GM18868 (cell line): Measurements from ENCODE around the gene CAPN1.
"Not testable (repeated sequence)": the region's sequence is repeated elsewhere in the genome, so short reads cannot be mapped to it uniquely, and the experiment has no call there.

ENCODE experiments used
- ATAC-seq: cut with Tn5 transposase; IDR thresholded peaks from one replicate; pipeline ENCODE4 v1.9.1; 2021; ENCODE audit warnings: mild to moderate bottlenecking, moderate library complexity; ENCODE audit not compliant: unreplicated experiment

Gene CAPN1

DNA sequence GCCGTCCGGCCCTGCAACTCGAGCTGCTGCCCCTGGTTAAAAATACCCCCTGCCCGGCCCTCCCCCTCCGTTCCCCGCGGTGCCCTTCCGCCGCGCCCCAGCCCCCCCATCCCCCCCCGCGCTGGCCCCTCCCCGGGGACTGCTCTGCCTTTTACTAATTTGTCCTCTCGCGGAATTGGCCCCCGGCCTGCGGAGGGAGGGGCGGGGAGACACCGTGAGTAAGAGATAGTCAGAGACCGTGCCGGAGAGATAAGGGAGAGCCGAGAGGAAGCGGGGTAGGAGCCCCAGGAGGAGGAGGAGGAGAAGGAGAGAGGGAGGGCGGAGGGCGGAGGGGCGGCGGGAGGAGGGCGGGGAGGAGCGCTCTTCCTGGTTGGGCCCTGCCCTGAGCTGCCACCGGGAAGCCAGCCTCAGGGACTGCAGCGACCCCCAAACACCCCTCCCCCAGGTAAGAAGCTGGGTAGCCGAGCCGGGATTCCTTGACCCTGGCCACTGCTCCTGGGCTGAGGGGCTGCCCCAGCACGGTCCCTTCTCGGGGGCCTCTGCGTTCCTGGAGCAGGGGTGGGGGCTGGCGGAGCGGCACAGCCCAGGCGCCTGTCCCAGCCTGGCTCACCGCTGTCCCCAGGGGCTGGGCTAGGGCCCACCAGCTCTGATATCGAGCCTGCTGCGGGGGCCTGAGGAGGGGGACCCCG is at the start of gene CAPN1:
TSS of gene CAPN1 (plus strand) at position 360 of the 689 bp plus-strand sequence. CDS start 774 bp downstream, outside the sequence.
- ATAC-seq: peak; percentile 54

- no peak for ATAC-seq
These were observed 49.3 kb upstream of the CAPN1 start for GRCh38 chr11:65132238-65132987.

- ATAC-seq: no peak
These were observed 48.6 kb upstream of the CAPN1 start for GRCh38 chr11:65132988-65133700.

DNA sequence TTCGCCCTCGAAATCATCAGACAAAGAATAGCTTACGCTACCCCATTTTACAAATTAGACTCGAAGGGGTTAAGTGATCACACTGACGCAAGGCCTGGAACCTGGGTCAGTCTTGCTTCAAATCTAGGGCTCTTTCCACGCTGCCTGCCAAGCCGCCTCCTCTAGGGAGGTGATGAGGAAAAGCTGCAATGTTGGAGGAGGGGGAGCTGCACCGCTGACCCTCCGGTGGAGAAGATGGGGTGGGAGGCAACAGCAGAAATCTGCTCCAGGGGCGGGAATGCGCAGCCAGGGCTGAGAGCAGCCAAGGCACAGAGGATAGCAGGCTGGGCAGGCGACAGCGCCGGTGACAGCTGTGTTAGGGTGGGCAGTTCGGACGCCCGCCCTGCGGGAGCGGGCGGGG is 48.0 kb upstream of the CAPN1 start:
- ATAC-seq: no peak

DNA sequence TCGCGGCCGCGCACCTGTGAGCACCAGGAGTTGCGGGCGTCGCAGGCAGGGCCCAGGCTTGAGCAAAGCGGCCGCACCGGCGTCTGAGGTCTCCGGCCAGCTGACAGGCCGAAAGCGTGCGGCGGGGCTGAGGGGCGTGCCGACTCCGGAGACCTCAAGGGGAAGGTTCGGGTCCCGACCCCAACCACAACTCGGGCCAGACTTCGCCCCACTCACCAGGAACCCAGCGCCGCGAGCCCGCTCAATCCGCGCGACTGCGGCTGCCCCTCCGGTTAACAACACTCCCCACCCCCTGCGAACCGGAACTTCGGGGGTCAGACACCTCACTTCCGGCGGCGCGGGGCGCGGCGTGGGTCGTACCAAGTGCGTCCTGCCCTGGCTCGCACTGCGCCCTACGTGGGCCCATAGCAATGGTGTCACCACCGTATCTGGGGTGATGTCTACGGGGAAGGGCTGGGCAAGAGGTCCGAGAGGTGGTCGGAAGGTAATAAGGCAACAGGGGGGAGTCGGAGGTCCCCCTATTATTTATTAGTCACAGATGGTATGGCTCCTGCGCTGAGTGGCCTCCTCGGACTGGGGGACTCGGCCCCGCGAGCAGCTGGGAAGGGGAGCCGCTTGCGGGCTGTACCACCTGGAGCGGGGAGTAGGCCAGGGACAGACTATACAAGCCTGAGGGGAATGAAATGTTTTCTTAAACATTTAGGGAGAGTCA is 47.3 kb upstream of the CAPN1 start, which contains the start of gene SYVN1:
TSS of gene SYVN1 (minus strand) at position 280 of the 712 bp plus-strand sequence. CDS start 918 bp downstream, outside the sequence.
- ATAC-seq: peak; percentile 60

GRCh38 chr11:65134952-65135632 is 46.6 kb upstream of the CAPN1 start:
- peak; percentile 73 for ATAC-seq

- no peak for ATAC-seq
These were observed 46.0 kb upstream of the CAPN1 start for GRCh38 chr11:65135633-65136145.

- ATAC-seq: no peak
These were observed 45.1 kb upstream of the CAPN1 start for GRCh38 chr11:65136515-65137096.

DNA sequence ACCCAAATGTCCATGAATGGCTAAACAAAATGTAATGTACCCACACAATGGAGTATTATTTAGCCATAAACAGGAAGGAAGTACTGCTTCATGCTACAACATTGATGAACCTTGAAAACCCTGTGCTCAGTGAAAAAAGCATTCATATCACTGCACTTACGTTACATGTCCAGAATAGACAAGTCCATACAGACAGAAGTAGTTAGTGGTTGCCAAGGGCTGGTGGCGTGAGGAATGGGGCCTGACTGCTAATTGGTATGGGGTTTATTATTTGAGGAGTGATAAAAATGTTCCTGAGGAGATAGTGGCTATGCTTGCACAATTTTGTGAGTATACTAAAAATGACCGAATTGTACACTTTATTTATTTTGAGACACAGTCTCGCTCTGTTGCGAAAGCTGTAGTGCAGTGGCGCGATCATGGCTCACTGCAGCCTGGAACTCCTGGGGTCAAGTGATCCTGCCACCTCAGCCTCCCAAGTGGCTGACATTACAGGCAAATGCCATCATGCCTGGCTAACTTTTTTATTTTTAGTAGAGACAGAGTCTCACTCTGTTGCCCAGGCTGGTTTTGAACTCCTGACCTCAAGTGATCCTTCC is 39.7 kb upstream of the CAPN1 start:
- ATAC-seq: no peak

DNA sequence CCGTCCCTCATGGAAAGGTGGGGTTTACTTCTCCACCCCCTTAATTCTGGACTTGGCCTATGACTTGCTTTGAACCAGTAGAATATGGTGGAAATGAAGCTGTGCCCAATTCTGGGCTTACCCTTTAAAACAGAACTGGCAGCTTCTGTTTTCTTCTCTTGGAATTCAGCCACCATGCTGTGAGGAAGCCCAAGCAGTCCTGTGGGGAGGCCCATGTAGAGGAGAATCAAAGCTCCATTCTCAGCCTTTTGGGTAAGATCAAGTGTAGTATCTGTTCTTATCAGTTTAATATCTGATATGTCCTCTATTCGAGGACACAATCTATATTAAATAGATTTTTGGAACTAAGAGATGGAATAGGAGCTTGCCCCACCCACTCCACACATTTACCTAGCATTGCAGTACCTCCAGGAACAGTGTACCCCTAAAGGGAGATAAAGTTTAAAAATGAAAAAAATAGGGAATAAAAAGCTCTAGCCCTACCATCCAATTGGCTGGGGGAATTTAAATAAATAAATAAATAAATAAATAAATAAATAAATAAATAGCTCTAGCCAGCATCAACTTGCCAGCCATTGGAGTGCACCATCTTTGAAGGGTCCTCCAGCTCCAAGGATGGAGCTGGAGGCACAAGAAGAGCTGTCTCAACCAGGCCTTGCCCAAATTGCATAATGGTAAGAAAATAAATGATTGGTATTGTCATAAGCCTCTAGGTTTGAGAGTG is 34.2 kb upstream of the CAPN1 start:
- ATAC-seq: no peak

DNA sequence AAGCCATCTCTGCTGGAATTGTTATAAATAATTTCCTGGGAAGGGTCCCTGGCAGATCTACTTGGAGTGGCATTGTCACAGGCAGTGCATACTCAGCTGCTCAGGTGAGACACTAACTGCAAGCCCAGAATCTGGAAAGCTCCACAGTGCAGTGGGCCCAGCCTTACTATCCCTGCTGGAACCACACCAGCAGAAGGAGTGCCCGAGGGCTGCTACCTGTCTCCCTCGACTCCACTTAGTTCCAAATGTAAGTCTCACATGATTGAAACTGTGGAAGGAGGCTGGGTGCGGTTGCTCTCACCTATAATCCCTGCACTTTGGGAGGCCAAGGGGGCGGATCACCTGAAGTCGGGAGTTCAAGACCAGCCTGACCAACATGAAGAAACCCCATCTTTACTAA is 33.1 kb upstream of the CAPN1 start:
- no peak for ATAC-seq

DNA sequence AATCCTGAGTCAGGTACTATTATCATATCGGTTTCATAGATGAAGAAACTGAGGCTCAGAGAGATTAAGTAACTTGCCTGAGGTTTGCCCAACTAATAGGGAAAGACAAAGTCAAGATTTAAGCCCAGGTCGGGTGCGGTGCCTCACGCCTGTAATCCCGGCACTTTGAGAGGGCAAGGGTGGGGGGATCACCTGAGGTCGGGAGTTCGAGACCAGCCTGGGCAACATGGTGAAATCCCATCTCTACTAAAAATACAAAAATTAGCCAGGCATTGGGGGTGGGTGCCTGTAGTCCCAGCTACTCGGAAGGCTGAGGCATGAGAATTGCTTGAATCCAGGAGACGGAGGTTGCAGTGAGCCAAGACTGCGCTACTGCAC is 31.6 kb upstream of the CAPN1 start:
- ATAC-seq: not testable (repeated sequence)

DNA sequence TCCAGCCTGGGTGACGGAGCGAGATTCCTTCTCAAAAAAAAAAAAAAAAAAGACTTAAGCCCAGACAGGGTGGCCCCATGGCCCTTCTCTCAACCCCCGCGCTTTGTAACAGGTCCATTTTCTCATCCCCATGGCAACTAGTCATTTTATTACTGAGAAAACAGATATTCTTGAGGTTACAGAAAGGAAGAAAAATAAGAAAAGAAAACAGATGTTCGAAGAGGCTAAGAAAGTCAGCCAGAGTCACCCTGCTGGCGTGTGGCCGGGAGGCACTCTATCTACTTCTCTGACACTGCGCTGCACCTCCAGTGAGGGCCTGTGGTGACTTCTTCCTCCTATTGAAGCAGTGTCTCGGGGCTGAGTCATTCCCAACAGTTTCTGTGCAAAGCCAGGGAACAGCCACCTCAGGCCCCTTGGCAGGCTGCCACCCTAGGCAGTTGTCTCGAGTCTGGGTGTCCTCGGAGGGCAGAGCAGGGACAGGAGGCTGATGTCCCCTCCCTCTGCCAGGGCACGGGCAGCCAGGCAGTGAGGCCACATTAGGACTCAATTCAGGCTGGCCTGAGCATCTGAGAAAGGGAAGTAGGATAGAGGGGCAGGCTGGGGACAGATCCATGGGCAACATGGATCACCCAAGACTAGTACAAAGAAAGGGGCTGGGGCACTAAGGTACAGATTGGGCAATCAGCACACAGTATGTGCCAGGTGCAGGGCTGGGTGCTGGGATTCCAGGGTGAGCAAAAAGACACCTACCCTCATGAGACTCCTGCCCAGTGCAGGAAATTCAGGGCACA is 31.0 kb upstream of the CAPN1 start:
- no peak for ATAC-seq

- no peak for ATAC-seq
These were observed 30.3 kb upstream of the CAPN1 start for GRCh38 chr11:65151331-65151899.

- ATAC-seq: no peak
These were observed 29.6 kb upstream of the CAPN1 start for GRCh38 chr11:65152122-65152521.

DNA sequence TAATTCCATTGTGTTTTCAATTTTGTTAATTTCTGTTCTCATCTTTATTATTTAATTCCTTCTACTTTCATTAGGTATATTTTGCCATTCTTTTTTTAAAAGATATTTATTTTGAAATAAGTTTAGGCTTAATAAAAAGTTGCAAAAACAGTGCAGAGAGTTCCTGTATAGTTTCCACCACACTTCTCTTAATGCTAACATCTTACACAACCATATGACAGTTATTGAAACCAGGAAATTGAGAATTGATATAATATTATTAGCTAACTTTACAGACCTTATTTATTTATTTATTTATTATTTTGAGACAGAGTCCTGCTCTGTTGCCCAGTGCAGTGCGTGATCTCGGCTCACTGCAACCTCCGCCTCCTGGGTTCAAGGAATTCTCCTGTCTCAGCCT is 25.5 kb upstream of the CAPN1 start:
- no peak for ATAC-seq

DNA sequence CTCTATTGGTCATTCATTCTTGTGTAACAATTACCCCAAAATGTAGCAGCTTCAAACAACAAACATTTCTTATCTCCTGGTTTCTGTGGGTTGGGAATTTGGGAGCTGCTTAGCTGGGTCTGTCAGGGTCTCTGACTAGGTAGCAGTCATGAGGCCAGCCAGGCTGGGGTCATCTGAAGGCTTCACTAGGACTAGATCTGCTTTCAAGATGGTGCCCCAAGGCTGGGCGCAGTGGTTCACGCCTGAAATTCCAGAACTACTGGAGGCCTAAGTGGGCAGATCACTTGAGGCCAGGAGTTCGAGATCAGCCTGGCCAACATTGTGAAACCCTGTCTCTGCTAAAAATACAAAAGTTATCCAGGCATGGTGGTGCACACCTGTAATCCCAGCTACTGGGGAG is 24.8 kb upstream of the CAPN1 start:
- no peak for ATAC-seq

- ATAC-seq: no peak
These were observed 24.4 kb upstream of the CAPN1 start for GRCh38 chr11:65157336-65157735.
